Upper lobe of right lung (tissue), 1 donor: ENCODE data around the gene SHISA6. TPM values are rescaled to one million over a fixed set of nuclear protein-coding genes. Genes with fewer than 3 reads are reported as not detected.

Experiments
- ATAC-seq: fragments of 200-7000 bp; cut with Tn5 transposase; one replicate; pipeline ENCODE4 v1.9.1; 2020; ENCODE audit warnings: mild to moderate bottlenecking, moderate library complexity
- DNase-seq: peaks from one replicate; pipeline ENCODE4 v3.0.0-alpha.2; 2020
- H3K27ac ChIP-seq: fragments of 200-600 bp; one replicate; pipeline ENCODE4 v1.8.0; 2022
- H3K27me3 ChIP-seq: fragments of 200-600 bp; one replicate; pipeline ENCODE4 v1.8.0; 2022; ENCODE audit warnings: mild to moderate bottlenecking
- H3K36me3 ChIP-seq: fragments of 200-600 bp; one replicate; pipeline ENCODE4 v1.8.0; 2022
- H3K4me1 ChIP-seq: fragments of 200-600 bp; one replicate; pipeline ENCODE4 v1.8.0; 2022
- H3K4me3 ChIP-seq: fragments of 200-600 bp; one replicate; pipeline ENCODE4 v1.8.0; 2022; ENCODE audit warnings: mild to moderate bottlenecking
- H3K9me3 ChIP-seq: fragments of 200-600 bp; one replicate; pipeline ENCODE4 v1.8.0; 2022
- intact Hi-C: fragments of 100-400 bp; cut with DNase I; formaldehyde crosslinking; loops from one replicate; pipeline ENCODE4 v1.11.0; 2022
- total RNA-seq: library from RNA; stranded (reverse); fragmentation: NEBNext Ultra II Directional; extraction: Animal tissue kit (Norgen Biotek cat#: 25700); gene quantifications from one replicate; pipeline ENCODE4 v1.2.1, GENCODE V29; 2021
- TF ChIP-seq, protein P1 (sequence below): fragments of 200-600 bp; IDR thresholded peaks from one replicate; pipeline ENCODE4 v1.8.0; 2022; ENCODE audit warnings: antibody characterized with exemption
- donor health status: DM: no; HTN: yes; CAD: no; lungs with severe emphysema.

Gene SHISA6
- total RNA-seq, 1 donor from 2014 or later: not detected

DNA sequence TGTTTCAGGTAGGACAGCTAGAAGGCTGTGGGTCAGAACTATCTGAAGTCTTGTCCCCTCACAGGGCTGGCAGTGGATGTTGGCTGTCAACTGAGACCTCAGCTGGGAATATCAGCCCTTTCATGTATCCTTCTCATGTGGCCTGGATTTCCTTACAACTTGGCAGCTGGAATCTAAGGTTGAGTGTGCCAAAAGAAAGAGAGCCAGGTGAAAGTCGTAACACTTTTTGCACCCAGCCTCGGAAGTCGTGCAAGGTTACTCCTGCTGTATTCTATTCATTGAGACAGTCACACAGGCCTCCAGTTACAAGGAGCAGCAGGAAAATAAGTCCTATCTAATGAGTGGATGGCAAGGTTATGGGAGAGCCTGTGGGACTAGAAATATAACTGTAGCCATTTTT is 304.7 kb downstream of the SHISA6 start:
- Histone ChIP-seq H3K36me3 (no peaks in the 10 kb centered on the region), H3K4me1 (no peaks in the 10 kb centered on the region), H3K4me3 (no peak overlapping the region), H3K27ac (no peak overlapping the region), H3K27me3 (no peaks in the 10 kb centered on the region), H3K9me3 (no peaks in the 10 kb centered on the region)
- DNase-seq (no peak), ATAC-seq (no peak)
- intact Hi-C loops: no loop called here
- TF ChIP-seq, protein P1, sequence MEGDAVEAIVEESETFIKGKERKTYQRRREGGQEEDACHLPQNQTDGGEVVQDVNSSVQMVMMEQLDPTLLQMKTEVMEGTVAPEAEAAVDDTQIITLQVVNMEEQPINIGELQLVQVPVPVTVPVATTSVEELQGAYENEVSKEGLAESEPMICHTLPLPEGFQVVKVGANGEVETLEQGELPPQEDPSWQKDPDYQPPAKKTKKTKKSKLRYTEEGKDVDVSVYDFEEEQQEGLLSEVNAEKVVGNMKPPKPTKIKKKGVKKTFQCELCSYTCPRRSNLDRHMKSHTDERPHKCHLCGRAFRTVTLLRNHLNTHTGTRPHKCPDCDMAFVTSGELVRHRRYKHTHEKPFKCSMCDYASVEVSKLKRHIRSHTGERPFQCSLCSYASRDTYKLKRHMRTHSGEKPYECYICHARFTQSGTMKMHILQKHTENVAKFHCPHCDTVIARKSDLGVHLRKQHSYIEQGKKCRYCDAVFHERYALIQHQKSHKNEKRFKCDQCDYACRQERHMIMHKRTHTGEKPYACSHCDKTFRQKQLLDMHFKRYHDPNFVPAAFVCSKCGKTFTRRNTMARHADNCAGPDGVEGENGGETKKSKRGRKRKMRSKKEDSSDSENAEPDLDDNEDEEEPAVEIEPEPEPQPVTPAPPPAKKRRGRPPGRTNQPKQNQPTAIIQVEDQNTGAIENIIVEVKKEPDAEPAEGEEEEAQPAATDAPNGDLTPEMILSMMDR: no peak

DNA sequence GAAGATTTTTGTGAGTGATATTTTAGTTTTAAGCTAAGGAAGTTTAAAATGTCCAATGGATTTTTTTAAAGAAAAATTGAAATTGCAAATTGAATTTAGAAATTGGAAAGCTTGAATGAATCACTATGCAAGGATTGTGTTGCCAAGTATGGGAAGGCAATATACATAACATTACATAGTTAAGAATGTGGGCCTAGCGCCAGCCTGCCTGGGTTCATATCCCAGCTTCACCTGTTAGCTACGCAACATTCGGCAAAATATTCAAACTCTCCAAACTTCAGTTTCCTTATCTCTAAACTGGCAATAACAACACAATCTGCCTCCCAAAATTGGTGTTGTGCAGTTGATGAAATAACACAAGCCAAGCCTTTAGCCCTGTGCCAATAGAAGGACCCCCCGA is 306.8 kb downstream of the SHISA6 start:
- Histone ChIP-seq H3K27me3 (no peaks in the 10 kb centered on the region), H3K27ac (no peak overlapping the region), H3K36me3 (no peaks in the 10 kb centered on the region), H3K9me3 (no peaks in the 10 kb centered on the region), H3K4me3 (no peak overlapping the region), H3K4me1 (no peaks in the 10 kb centered on the region)
- no peak for ATAC-seq
- TF ChIP-seq, protein P1: no peak
- intact Hi-C loops: no loop called here
- DNase-seq: no peak

DNA sequence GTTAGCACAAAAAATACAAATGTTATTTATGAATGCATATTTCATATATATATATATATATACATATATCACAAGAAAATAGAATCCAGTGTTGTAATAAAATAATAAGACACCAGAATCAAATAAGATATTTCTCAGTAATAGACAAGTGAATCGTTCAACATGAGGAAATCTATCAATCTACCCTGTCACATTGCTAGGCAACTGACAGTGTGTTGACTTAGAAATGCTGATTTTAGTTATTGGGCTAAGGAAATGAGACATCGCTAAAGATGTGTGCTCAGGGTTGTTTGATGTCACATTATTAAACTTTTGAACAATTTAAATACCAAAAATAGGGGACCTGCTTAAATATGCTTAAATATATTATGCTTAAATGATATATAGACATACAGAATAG is 307.4 kb downstream of the SHISA6 start:
- H3K9me3 ChIP-seq: no peaks in the 10 kb centered on the region
- no peak overlapping the region for H3K4me3 ChIP-seq
- H3K36me3 ChIP-seq: no peaks in the 10 kb centered on the region
- TF ChIP-seq, protein P1: no peak
- DNase-seq: no peak
- no peak overlapping the region for H3K27ac ChIP-seq
- no peaks in the 10 kb centered on the region for H3K27me3 ChIP-seq
- no peak for ATAC-seq
- no peaks in the 10 kb centered on the region for H3K4me1 ChIP-seq
- intact Hi-C loops: no loop called here

DNA sequence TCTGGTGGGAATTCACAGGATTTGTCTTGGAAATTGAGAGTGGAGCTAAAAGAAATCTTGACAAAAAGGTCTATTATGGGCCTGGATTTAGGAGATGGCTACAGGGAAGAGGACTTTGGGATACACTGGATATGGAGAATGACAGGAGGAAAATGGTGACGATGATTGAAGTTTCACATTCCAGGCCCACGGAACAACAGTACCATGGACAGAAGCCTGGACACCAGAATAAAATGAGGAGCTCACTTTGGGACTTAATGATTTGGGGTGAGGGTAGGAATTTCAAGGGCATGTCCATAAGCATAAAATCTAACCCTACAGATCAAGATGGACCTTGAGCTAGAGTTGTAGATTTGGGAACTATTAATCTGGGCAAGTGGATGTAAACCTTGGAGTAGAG is 309.4 kb downstream of the SHISA6 start:
- no peak for ATAC-seq
- no peak overlapping the region for H3K27ac ChIP-seq
- intact Hi-C loops: no loop called here

DNA sequence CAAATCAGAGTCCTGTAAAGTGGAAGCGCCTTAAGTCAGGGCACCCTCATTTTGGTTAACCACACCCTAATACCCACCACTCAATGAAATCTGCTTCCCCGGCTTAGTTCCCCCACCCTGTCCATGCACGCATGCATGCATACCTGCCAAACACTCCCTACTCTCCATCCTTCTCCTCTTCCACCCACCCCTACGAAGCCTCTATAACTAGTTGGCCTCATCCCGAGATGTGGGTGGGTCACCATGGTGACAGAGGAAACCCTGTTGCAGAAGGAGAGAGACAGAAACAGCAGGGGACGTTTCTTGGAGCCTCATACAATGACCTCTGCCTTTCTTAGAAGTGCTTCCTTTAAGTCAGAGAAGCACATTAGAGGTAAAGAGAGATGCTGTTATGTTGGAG is 310.4 kb downstream of the SHISA6 start:
- H3K9me3 ChIP-seq: no peaks in the 10 kb centered on the region
- H3K36me3 ChIP-seq: no peaks in the 10 kb centered on the region
- H3K27me3 ChIP-seq: no peaks in the 10 kb centered on the region
- H3K4me1 ChIP-seq: no peaks in the 10 kb centered on the region
- intact Hi-C loops: no loop called here
- TF ChIP-seq, protein P1: no peak
- H3K27ac ChIP-seq: no peak overlapping the region
- no peak overlapping the region for H3K4me3 ChIP-seq
- DNase-seq: no peak
- ATAC-seq: no peak

More for the DNA sequence above, 309.4 kb downstream of the SHISA6 start:
- Histone ChIP-seq H3K4me1 (no peaks in the 10 kb centered on the region), H3K36me3 (no peaks in the 10 kb centered on the region), H3K9me3 (no peaks in the 10 kb centered on the region), H3K27me3 (no peaks in the 10 kb centered on the region), H3K4me3 (no peak overlapping the region)
- DNase-seq: no peak
- TF ChIP-seq, protein P1: no peak

DNA sequence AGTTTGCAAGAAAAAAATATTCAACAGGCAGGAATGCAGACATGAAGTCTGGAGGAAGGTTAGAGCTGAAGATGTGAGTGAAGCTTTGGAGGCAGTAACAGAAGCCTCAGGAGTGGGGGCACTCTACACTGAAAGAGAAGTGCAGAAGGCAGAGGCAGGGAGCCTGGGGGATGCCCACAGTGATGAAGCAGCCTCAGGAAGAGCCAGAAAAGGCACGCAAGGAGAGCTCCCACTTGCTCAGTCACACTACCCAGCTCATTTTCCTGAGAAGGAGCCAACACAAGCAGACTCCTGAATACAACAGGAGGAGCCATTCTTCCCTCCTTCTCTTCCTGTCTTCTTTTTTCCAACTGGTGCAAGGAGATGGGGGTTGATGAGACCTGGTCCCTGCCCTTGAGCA is 312.1 kb downstream of the SHISA6 start:
- Histone ChIP-seq H3K36me3 (no peaks in the 10 kb centered on the region), H3K4me3 (no peak overlapping the region), H3K27me3 (no peaks in the 10 kb centered on the region), H3K4me1 (no peaks in the 10 kb centered on the region), H3K27ac (no peak overlapping the region), H3K9me3 (no peaks in the 10 kb centered on the region)
- DNase-seq (no peak), ATAC-seq (no peak)
- intact Hi-C loops: no loop called here
- TF ChIP-seq, protein P1: no peak
